OCI-LY1 (cell line): ENCODE measurements around the gene TSSK3.

Experiments
- H2AFZ ChIP-seq: fragments of 200-600 bp; sonication (generic), shearing (Covaris generic); 2 replicates; pipeline ENCODE4 v1.6.0; 2014; ENCODE audit warnings: antibody characterized with exemption, mild to moderate bottlenecking, low read length
- H3F3A ChIP-seq: fragments of 200-600 bp; sonication (generic), shearing (Covaris generic); 2 replicates; pipeline ENCODE4 v1.6.0; 2014; ENCODE audit warnings: mild to moderate bottlenecking, antibody characterized with exemption, low read length, moderate library complexity; ENCODE audit not compliant: insufficient read depth
- H3K27ac ChIP-seq: fragments of 200-600 bp; sonication (generic); 2 replicates; pipeline ENCODE4 v1.5.1; 2014; ENCODE audit warnings: low read length, mixed run types, mild to moderate bottlenecking, low read depth; ENCODE audit not compliant: poor library complexity, severe bottlenecking
- H3K27me3 ChIP-seq: fragments of 200-600 bp; sonication (generic); 2 replicates; pipeline ENCODE4 v1.6.0; 2014; ENCODE audit warnings: antibody characterized with exemption, mild to moderate bottlenecking, low read length, moderate library complexity; ENCODE audit not compliant: insufficient read depth
- H3K36me3 ChIP-seq: fragments of 200-600 bp; sonication (generic); 2 replicates; pipeline ENCODE4 v1.6.1; 2014; ENCODE audit warnings: mild to moderate bottlenecking, antibody characterized with exemption, low read length, moderate library complexity, mixed read lengths; ENCODE audit not compliant: insufficient read depth
- H3K4me1 ChIP-seq: fragments of 200-600 bp; sonication (generic); 2 replicates; pipeline ENCODE4 v1.5.1; 2014; ENCODE audit warnings: mild to moderate bottlenecking, low read length, moderate library complexity; ENCODE audit not compliant: insufficient read depth, severe bottlenecking
- H3K4me2 ChIP-seq: fragments of 200-600 bp; sonication (generic), shearing (Covaris generic); 2 replicates; pipeline ENCODE4 v1.6.1; 2014; ENCODE audit warnings: low read length
- H3K4me3 ChIP-seq: fragments of 200-600 bp; sonication (generic); 2 replicates; pipeline ENCODE4 v1.5.1; 2014; ENCODE audit warnings: low read length, low read depth, mild to moderate bottlenecking, mixed read lengths; ENCODE audit not compliant: poor library complexity, severe bottlenecking
- H3K79me2 ChIP-seq: fragments of 200-600 bp; shearing (Covaris generic); 2 replicates; pipeline ENCODE4 v1.6.1; 2016; ENCODE audit warnings: mixed run types, low read length, mixed read lengths; ENCODE audit not compliant: insufficient read depth
- H3K9ac ChIP-seq: fragments of 200-600 bp; sonication (generic), shearing (Covaris generic); 2 replicates; pipeline ENCODE4 v1.6.1; 2014; ENCODE audit warnings: mild to moderate bottlenecking, low read length, mixed read lengths
- H3K9me2 ChIP-seq: fragments of 200-600 bp; sonication (generic), shearing (Covaris generic); 2 replicates; pipeline ENCODE4 v1.6.1; 2014; ENCODE audit warnings: low read depth, mild to moderate bottlenecking, low read length, mixed read lengths
- H3K9me3 ChIP-seq: fragments of 200-600 bp; shearing (Covaris generic); 2 replicates; pipeline ENCODE4 v1.6.1; 2014; ENCODE audit warnings: low read length, mixed read lengths
- H4K20me1 ChIP-seq: fragments of 200-600 bp; sonication (generic), shearing (Covaris generic); 2 replicates; pipeline ENCODE4 v1.6.0; 2016; ENCODE audit warnings: mild to moderate bottlenecking, low read length; ENCODE audit not compliant: insufficient read depth
- CTCF ChIP-seq: fragments of 200-600 bp; sonication (generic), shearing (Covaris generic); IDR thresholded peaks from 2 replicates; pipeline ENCODE4 v1.5.1; 2017; ENCODE audit warnings: mild to moderate bottlenecking, antibody characterized with exemption, low read length, moderate library complexity, mixed read lengths
- EZH2 ChIP-seq: fragments of 200-600 bp; sonication (generic), shearing (Covaris generic); IDR thresholded peaks from 2 replicates; pipeline ENCODE4 v1.8.0; 2017; ENCODE audit warnings: borderline replicate concordance, mixed run types, mild to moderate bottlenecking, antibody characterized with exemption, low read length, moderate library complexity, mixed read lengths

The TSSK3 gene

DNA sequence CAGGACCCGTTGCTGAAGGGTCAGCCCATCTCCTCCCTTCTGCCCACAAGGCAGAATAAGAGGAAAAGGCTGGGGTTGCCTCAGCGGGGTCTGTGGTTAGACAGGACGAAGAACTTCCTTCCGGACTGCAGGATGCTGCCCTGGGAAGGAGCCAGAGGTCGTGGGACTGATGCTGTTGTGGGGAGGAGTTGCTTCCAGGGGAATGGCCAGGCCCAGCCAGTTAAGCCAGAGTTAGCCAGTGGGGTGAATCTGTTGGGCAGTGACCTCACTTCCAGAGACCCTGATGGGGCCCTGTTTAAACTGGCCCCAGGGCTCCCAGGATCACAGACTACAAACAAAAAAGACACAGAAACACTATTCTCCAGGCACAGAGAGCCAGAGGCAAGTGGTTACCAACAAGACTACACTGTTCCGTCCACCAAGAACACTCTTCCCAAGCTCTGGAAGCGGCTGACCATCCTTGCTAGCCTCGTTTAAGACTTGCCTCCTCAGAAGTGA, 13.1 kb upstream of the TSSK3 start:
- H3K9me3 ChIP-seq, result no peaks in the 10 kb centered on the region
- H3F3A ChIP-seq, result no peaks in the 10 kb centered on the region
- TF ChIP-seq CTCF (no peak), EZH2 (no peak)
- H3K36me3 ChIP-seq, result no peaks in the 10 kb centered on the region
- peaks cover 4% of the 10 kb centered on the region for H3K27me3 ChIP-seq
- no peaks in the 10 kb centered on the region for H4K20me1 ChIP-seq
- no peak overlapping the region for H2AFZ ChIP-seq
- H3K27ac ChIP-seq, result no peak overlapping the region
- H3K4me1 ChIP-seq, result peaks cover 13% of the 10 kb centered on the region
- no peaks in the 10 kb centered on the region for H3K9me2 ChIP-seq
- no peak overlapping the region for H3K9ac ChIP-seq
- no peak overlapping the region for H3K4me3 ChIP-seq
- no peaks in the 10 kb centered on the region for H3K79me2 ChIP-seq
- no peak overlapping the region for H3K4me2 ChIP-seq

DNA sequence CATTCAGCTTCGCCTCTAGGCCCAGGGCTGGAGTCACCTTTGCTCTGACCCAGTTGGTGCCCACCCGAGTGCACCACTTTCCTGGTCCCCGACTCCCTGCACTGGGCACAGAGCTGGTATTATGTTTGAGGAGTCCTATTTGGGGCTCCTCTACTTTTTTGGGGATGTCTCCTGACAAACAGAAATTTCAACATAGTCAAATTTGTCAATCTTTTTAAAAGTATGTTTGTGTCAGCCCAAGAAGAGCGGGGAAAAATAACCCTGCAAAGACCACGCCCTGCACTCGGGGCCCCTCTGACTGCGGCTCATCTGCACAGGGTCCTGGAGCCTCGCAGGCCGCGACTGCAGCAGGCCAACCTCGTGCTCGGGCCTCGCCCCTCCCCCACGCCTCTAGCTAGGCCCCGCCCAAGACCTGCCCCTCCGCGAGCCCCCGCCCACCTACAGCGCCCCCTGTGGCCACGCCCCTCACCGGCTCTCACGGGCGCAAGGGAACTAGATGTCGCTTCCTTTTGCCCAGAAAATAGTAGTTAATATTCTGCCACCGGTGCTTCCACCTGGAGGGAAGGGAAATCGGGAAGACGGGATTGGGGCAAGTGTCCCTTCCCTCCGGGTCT, 11.4 kb upstream of the TSSK3 start:
- H3F3A ChIP-seq, result no peaks in the 10 kb centered on the region
- TF ChIP-seq EZH2, result no peak
- peak; percentile 65 for TF ChIP-seq CTCF
- H3K27me3 ChIP-seq, result peaks cover 4% of the 10 kb centered on the region; the same call in 1 of the 2 replicates
- peak overlapping the region; percentile 75 for H3K4me2 ChIP-seq
- no peaks in the 10 kb centered on the region for H3K36me3 ChIP-seq
- H2AFZ ChIP-seq, result no peak overlapping the region
- peak overlapping the region; percentile 66 for H3K4me3 ChIP-seq
- no peaks in the 10 kb centered on the region for H4K20me1 ChIP-seq
- no peak overlapping the region for H3K27ac ChIP-seq
- H3K9me2 ChIP-seq, result no peaks in the 10 kb centered on the region
- peak overlapping the region; percentile 30; the same call in 1 of the 2 replicates for H3K9ac ChIP-seq
- H3K4me1 ChIP-seq, result peaks cover 13% of the 10 kb centered on the region
- no peaks in the 10 kb centered on the region for H3K9me3 ChIP-seq
- no peaks in the 10 kb centered on the region for H3K79me2 ChIP-seq

GRCh38 chr1:32351399-32352238, 10.7 kb upstream of the TSSK3 start:
- H2AFZ ChIP-seq, result no peak overlapping the region
- no peaks in the 10 kb centered on the region for H3K9me2 ChIP-seq
- no peaks in the 10 kb centered on the region for H3K9me3 ChIP-seq
- H3K27ac ChIP-seq, result no peak overlapping the region
- TF ChIP-seq CTCF (no peak), EZH2 (no peak)
- H3K36me3 ChIP-seq, result no peaks in the 10 kb centered on the region
- no peaks in the 10 kb centered on the region for H3K79me2 ChIP-seq
- H3K4me2 ChIP-seq, result peak overlapping the region; percentile 75
- no peaks in the 10 kb centered on the region for H4K20me1 ChIP-seq
- H3K27me3 ChIP-seq, result no peaks in the 10 kb centered on the region
- no peaks in the 10 kb centered on the region for H3F3A ChIP-seq
- H3K4me1 ChIP-seq, result peaks cover 13% of the 10 kb centered on the region
- H3K9ac ChIP-seq, result peak overlapping the region; percentile 68
- H3K4me3 ChIP-seq, result peak overlapping the region; percentile 66
